GDM1 (cell line): Measurements from ENCODE around the gene CFDP1.

Source experiments
- DNase-seq: peaks from one replicate; lab custom pipeline; 2025; lab: John Stamatoyannopoulos, UW

The CFDP1 gene

DNA sequence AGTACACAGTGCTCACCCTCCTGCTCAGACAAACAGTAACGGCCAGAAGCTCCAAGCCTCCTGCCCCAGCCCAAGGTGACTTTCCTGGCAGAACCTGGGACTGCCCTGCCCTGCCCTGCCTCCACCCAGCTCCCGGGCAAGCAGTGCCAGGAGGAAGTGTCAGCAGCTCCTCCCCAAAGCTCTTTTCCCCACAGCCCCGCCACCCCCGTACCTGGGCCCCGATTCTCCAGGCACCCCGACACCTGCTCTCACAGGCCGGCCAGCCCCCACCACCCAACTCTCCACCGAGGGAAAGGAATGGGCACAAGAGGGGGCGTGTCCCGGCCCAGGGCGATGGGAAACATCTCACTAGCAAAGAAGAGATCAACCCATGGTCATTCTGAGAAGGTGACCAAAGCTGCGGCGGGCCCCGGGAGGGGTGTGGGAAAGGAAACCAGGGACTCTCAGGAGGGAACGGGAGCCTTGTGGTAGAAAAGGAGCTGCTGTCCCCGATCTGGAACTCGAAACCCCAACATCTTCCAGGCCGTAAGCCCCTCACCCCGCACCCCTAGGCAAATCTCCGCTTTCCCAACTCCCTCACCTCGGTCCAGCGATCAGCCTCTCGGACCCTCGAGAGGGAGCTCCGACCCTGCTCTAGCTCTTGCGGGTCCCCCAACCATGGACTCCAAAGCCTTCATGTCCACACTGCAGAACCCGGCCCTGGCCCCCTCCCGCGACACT, 183.1 kb downstream of the CFDP1 start:
- no peak for DNase-seq

DNA sequence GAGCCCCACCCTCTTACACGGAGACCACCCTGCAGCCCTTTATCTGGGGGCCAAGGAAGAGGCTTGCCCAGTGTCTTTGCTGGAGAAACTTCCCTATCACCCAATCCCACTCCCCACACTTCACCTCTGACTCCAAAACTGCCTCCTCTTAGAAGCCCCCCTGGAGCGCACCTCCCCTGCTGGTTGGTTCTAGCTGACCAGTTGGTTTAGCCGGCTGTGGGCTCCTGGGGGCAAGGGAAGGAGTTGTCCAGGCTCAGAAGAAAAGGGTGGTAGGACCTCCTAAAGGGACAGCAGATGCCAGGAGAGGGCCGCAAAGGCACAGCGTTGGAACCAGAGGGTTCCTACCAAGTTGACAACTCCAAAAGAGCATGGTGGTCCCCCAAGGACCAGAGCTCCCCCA, 183.9 kb downstream of the CFDP1 start:
- no peak for DNase-seq

DNA sequence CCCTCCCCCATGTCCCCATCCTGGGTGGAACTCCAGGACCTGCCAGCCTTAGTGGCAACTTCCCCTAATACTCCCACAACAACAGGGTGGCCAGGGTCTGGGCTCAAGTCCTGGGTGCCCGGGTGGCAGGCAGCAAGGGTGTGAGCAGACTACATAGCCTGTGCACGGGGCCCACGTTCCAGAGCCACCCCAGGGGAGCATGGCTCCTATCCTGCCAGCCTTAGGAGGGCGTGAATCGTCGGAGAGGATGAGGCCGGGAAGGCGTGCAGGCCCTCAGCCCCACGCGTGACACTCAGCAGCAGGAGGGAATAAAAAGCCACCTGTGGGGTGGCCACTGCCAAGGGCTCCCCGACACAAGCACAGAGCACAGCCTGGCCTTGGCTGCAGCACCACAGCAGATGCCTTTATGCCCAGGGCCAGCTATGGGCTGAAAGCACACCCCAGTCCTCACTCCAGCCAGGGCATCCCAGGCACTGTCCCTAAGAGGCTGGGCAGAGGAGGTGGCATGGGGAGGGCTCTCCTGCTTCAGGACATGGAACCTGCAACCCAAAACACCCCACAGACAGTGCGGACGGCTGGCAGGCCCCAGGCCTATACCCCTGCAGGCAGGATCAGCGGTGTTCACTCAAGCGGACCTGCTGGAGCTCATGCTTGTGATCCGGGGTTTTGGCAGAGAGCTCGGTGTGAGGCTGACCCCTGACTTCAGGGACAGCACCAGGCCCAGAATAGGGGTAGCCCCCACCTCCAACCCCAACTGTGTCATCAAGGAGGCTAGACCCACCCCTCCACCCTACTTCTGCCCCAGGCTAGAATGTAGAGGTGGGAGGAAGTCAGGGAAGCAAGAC, 184.5 kb downstream of the CFDP1 start:
- no peak for DNase-seq

DNA sequence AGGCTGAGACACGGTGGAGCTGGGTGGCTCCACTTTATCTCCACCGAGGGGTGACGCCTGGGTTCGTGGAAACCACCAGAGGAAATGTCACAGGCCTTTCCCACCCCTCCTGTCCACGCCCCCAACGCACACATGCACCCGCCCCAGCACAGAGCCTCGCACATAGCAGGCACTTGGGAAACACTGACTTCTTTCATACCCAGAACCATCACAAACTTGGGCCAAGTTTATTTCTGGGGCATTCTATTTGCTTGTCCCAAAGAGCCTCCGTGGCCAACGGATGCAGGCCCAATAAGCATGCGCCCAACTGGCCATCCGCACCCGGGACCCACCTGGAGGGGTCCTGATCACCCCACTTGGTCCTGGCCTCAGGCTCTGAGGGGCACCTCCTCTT, 185.2 kb downstream of the CFDP1 start:
- DNase-seq, result no peak

DNA sequence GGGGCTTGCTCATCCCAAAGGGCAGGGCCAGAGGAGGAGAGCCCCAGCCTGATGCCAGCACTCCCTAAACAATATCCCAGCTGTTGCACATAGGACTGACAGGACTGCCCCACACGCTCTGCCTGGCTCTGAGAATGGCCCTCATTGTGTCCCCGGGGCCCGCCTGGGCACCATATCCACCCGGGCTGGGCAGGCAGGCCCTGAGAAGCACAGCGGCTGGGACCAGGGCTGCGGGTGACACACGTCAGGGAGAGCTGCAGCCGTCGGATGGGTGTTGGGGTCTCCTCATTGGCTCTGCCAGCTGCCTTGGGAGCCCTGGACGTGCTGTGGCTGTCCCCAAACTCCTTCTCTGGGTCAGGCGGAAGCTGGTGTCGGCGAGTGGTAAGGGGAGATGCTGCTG, 186.1 kb downstream of the CFDP1 start:
- no peak for DNase-seq

DNA sequence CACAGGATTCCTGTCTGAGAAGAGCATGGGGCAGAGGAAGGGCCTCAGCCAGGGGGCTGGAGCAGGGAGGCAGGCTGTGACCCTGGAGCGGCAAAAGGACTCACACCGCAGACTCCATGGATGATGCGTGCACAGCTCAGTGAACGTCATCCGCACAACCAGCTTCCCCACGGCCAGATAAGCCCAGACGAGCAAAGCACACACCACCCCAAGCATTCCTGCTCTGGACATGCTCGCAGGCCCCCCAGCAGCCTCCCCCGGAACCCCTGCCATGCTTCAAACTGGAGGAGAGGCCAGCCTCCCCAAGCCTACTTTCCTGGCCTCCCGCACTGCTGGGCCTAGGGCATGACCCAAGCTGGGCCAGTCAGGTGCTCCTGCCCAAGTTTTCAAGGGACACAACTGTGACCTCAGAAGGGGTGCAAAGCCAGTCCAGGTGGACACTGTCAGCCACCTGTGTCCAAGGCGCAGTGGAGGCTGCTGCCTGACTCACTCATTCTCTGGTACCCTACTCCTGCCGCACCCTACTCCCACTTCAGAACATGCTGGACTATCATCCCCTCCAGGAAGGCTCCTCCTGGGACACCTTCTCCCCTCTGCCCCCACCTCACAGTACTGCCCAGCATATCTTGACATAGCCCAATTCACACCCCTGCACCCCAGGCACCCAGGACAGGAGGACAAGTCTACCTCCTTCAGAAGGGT, 186.6 kb downstream of the CFDP1 start:
- no peak for DNase-seq

DNA sequence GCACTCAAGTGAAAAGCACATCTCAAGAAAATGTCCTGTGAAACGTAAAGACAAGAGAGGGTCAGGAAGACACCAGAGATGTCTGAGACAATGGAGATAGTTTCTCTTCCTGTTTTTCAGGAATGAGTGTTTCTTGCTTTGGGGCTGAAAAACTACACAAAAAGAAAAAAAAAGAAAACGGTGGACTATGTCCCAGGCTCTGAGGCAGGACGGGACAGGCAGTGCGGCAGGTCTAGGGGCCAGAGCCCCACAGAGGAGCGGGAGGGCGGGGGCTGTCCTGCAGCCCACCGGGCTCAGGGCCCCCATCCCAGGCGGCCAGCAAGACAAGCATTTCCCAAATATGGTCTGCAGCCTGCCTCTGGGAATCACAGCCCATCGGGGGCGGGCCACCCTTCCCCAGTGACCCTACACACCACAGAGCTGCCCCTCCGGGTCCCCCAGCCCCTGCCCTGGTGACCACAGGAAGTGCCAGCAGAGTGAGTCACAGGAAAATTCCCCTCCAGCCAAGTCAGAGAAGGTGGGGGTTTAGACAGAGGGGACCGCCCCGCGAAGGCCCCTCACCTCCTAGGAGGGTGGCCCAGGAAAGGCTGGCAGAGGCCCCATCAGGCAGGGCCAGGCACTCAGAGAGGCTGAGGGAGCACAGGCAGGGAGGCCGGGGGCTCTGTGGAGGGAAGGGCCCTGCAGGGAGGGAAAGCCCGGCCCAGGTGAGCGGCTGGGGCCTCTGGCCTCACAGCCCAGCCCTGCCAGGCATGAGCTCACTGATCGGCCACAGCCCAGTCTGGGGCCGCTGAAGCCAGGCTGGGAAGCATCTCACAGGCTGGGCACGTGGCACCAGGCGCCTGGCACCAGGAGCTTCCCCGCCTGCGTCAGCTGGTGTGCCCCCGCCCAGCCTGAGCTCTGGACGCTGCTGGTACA, 188.2 kb downstream of the CFDP1 start:
- DNase-seq, result no peak

DNA sequence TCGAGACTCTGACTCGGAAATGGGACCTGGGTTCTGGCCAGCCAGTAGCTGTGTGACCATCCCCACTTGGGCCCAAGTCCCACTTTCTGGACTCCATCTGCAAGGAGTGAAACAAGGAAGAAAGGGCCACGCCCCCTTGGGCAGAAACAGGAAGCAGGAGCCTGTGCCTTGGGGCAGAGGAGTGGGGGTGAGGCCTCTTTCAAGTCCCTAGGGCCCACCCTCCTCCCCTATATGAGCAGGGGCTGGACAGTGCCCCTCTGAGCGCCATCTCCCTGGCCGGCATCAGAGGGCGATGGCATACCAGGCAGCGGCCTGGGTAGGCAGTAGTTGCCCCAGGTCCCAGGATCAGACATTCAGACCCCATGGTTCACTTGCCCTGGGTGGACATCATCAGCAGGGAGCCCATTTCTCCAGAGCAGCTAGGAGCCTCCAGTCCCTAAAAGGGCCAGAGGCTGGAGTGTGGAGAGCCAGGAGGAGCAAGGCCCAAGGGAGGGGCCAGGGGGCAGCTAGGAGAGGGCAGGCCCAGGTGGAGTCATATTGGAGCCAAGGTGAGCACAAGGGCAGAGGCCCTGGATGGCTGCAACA, 189.0 kb downstream of the CFDP1 start:
- DNase-seq, result no peak
